Measurements from ENCODE around the gene C6orf47. TPM values are rescaled to one million over a fixed set of nuclear protein-coding genes. Genes with fewer than 3 reads are reported as not detected.

Gene C6orf47
- total RNA-seq, 4 donors from 2014 or later, result 22.2 to 34.9 (median 26.8) TPM

DNA sequence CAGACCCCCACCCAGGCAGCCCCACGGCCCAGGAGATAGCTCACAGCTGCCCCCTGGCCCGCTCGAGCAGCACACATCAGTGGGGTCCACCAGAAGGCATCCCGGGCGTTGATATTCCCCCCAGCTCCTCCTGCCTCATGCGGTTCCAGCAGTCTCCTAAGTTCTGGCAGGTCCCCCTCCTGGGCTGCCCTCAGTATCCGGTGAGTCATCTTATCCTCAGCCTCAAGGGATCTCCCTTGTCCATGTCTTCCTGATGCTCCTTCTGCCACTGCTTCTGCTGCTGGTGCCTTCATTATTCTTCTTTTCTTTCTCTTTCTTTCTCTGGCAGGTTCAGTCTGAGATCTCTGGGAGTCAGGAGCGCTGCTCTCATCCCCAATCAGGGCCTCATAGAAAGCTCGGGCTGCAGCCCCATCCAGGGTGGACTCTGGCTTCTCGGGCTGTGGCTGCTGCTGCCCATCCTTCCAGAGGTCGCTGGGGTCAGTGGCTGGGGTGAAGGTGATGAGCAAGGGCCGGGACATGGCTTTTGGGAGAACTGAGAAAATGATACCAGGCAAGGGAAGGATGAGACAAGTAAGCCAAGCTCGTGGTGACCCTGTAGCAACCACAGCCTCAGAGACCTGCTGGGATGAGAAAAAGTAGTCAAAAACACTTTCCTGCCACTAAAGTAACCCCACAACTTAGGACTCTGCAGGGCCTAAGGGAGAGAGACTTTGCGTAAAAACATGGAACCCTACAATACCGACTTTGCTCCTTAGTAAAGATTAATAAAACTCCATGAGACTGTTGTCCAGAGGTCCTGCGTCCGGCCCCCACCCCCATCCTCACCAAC lies 3.6 kb upstream of the C6orf47 start:
- ATAC-seq (no peak), DNase-seq (peak; percentile 47 to 67)
- in situ Hi-C loops (cut with MboI; ENCODE audit: low sequenced_read_pairs in 4 of 4), result loop anchor here in 2 of 4 donors (25.0 kb wide), 2 partner anchors 298 to 523 kb away; partner anchors contain the start of genes AGER (in 2 of the 2), AGPAT1 (in 2 of the 2), GPSM3 (in 2 of the 2) and PBX2 (in 2 of the 2)

DNA sequence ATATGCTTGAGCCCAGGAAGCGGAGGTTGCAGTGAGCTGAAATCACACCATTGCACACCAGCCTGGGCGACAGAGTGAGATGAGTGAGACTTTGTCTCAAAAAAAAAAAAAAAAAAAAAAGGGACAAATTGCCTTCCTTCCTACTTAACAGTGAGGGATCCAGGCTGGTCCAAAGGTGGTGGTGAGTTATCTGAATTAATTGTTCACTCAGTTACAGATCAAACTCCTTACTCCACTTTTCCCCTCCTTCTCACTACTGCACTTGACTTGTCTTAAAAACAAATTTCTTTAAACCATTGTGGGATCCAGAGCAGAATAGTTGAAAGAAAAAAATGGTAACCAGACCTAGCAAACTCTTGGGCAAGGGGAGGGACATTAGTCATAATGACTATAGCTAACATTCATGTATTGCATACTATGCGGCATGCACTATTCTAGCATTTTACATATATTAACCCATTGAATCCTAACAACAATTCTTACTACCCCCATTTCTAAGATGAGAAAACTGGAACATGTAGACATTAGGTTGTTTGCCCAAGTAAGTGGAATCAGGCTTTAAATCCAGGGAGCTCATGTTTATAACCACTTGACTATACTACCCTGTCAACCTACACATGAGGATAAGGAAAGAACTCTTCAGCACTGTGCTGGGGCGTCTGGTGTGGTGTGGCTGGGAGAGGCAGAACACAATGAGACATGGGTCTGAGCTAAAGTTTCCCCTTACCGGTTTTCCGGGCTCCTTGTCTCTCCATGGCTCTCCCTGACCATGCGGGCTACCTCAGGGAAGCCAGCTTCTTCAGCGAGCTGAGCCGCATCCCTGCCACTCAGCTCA lies 2.8 kb upstream of the C6orf47 start:
- in situ Hi-C loops (cut with MboI; ENCODE audit: low sequenced_read_pairs in 4 of 4), result loop anchor here in 2 of 4 donors (25.0 kb wide), 2 partner anchors 299 to 524 kb away; partner anchors contain the start of genes AGER (in 2 of the 2), AGPAT1 (in 2 of the 2), GPSM3 (in 2 of the 2) and PBX2 (in 2 of the 2)
- peaks cover 0 to 31% of the 10 kb centered on the region in 2 donors for H3K36me3 ChIP-seq
- peak overlapping the region; percentile 93 to 100 (median 97) for H3K27ac ChIP-seq
- H3K4me3 ChIP-seq, result peak overlapping the region; percentile 83 to 98 (median 94)
- ATAC-seq (no peak), DNase-seq (no peak)
- TF ChIP-seq POLR2A (IDR thresholded peaks at IDR 0.05), result no peak
- TF ChIP-seq, protein P1, sequence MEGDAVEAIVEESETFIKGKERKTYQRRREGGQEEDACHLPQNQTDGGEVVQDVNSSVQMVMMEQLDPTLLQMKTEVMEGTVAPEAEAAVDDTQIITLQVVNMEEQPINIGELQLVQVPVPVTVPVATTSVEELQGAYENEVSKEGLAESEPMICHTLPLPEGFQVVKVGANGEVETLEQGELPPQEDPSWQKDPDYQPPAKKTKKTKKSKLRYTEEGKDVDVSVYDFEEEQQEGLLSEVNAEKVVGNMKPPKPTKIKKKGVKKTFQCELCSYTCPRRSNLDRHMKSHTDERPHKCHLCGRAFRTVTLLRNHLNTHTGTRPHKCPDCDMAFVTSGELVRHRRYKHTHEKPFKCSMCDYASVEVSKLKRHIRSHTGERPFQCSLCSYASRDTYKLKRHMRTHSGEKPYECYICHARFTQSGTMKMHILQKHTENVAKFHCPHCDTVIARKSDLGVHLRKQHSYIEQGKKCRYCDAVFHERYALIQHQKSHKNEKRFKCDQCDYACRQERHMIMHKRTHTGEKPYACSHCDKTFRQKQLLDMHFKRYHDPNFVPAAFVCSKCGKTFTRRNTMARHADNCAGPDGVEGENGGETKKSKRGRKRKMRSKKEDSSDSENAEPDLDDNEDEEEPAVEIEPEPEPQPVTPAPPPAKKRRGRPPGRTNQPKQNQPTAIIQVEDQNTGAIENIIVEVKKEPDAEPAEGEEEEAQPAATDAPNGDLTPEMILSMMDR (IDR thresholded peaks at IDR 0.05 in 4 of 5, conservative IDR thresholded peaks at IDR 0.05 in 1 of 5), result no peak
- intact Hi-C loops (cut with DNase I; ENCODE audit: low total_unique reads), result loop anchor here (5.0 kb wide), 1 partner anchor 1309 kb away; no protein-coding TSS in a partner anchor
- H3K27me3 ChIP-seq, result no peaks in the 10 kb centered on the region
- H3K9me3 ChIP-seq, result no peaks in the 10 kb centered on the region
- peaks cover 41 to 53% of the 10 kb centered on the region in 2 donors for H3K4me1 ChIP-seq

More for the DNA sequence above, 3.6 kb upstream of the C6orf47 start:
- intact Hi-C loops (cut with DNase I; ENCODE audit: low total_unique reads), result loop anchor here (5.0 kb wide), 1 partner anchor 1308 kb away; no protein-coding TSS in a partner anchor
- Histone ChIP-seq H3K9me3 (no peaks in the 10 kb centered on the region), H3K36me3 (peaks cover 3 to 40% of the 10 kb centered on the region in 2 donors), H3K27ac (peak overlapping the region; percentile 93 to 100 (median 97)), H3K4me1 (peaks cover 34 to 45% of the 10 kb centered on the region in 2 donors), H3K4me3 (peak overlapping the region; percentile 83 to 98 (median 94)), H3K27me3 (no peaks in the 10 kb centered on the region)
- TF ChIP-seq, protein P1 (IDR thresholded peaks at IDR 0.05 in 4 of 5, conservative IDR thresholded peaks at IDR 0.05 in 1 of 5), result no peak
- no peak for TF ChIP-seq POLR2A (IDR thresholded peaks at IDR 0.05)

DNA sequence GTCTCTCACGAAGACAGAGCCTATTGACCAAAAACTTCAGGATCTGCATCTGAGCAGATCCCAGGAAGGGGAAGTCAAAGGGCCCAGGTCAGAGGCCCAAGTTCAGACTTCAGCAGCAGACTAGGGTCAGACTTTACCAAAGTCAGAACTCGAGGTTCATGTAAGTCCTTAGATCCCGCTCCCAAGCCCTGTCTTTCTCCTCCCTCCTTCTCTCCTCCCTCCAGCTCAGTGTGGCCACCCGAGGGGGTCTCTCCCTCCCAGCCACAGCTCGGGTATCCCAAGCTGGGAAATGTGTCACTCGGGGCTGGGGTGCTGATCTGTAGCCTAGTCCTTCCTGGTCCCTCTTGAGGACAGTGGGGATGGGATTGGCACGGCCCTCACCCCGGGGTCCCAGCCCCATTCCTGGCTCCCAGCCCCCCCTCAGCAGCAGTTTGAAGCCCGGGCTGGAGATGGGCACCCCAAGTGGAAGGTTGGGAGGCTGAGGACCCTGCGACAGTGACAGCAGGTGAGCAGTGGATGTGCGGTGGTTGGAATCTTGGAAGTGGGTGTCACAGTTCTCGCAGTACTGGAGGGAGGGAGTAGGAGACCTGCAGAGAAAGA lies 1.6 kb upstream of the C6orf47 start:
- ATAC-seq (no peak), DNase-seq (no peak)
- Histone ChIP-seq H3K4me1 (peaks cover 43 to 49% of the 10 kb centered on the region in 2 donors), H3K27ac (peak overlapping the region; percentile 3 to 100 (median 17)), H3K9me3 (no peaks in the 10 kb centered on the region), H3K36me3 (peaks cover 0 to 20% of the 10 kb centered on the region in 2 donors), H3K27me3 (no peaks in the 10 kb centered on the region), H3K4me3 (no peak overlapping the region)
- in situ Hi-C loops (cut with MboI; ENCODE audit: low sequenced_read_pairs in 4 of 4) (loop anchor here in 2 of 4 donors (25.0 kb wide), 2 partner anchors 300 to 525 kb away; partner anchors contain the start of genes AGER (in 2 of the 2), AGPAT1 (in 2 of the 2), GPSM3 (in 2 of the 2) and PBX2 (in 2 of the 2)), intact Hi-C loops (cut with DNase I; ENCODE audit: low total_unique reads) (loop anchor here (5.0 kb wide), 1 partner anchor 1310 kb away; no protein-coding TSS in a partner anchor)
- no peak for TF ChIP-seq POLR2A (IDR thresholded peaks at IDR 0.05)
- TF ChIP-seq, protein P1 (IDR thresholded peaks at IDR 0.05 in 4 of 5, conservative IDR thresholded peaks at IDR 0.05 in 1 of 5), result no peak

Data from gastrocnemius medialis (tissue), 4 donors.